ENCODE results near the gene CENPB.

CENPB gene

DNA sequence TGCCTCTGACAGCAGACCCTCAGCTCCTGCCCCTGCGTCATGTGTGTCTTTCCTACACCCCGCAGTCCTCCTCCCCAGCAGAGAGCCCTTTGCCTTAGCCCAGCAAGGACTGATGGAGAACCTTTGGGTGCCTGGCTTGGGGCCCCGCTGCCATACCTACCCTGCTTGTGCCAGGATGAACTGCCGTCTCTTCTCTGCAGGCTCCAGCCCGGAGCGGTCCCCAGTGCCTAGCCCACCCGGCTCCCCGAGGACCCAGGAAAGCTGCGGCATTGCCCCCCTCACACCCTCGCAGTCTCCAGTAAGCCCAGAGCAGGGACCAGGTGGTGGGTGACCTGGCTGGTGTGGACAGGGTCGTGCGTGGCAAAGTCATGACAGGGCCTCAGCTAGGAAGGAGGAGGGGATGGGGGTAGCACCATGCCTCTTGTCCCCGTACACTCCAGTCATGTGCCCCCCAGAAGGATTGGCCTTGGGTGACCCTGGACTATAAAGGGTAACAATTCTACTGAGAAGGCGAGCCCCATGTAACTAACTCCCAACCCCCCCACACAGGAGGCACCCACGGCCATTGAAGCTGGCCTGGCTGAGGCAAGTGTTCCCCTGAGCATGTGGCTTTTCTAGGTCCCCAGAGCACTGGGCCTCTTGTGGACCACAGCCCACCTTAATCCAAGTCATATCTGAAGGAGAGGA is 45.8 kb downstream of the CENPB start:
- Histone ChIP-seq H3K4me1 (ENCODE audit: control insufficient read depth, low read length) (no peaks in the 10 kb centered on the region), H3K4me2 (ENCODE audit: low read length) (no peak overlapping the region), H3K27me3 (ENCODE audit: control insufficient read depth, low read length) (peaks cover 16% of the 10 kb centered on the region; the same call in 1 of the 2 replicates), H4K20me1 (ENCODE audit: control insufficient read depth, insufficient read depth, low read depth, low read length) (no peaks in the 10 kb centered on the region), H3K4me3 (ENCODE audit: low read length) (no peak overlapping the region), H3K79me2 (ENCODE audit: control insufficient read depth, low read length) (no peaks in the 10 kb centered on the region), H3F3A (ENCODE audit: control insufficient read depth, insufficient read depth) (no peaks in the 10 kb centered on the region; the same call in 1 of the 2 replicates), H3K9me3 (ENCODE audit: control insufficient read depth, insufficient read depth, low read length) (no peaks in the 10 kb centered on the region), H3K9me2 (replicated peaks; ENCODE audit: control insufficient read depth, low read length) (no peaks in the 10 kb centered on the region), H3K36me3 (ENCODE audit: control insufficient read depth, low read length) (no peaks in the 10 kb centered on the region), H3K27ac (ENCODE audit: low read depth, low read length) (no peak overlapping the region)
- TF ChIP-seq CTCF (IDR thresholded peaks at IDR 0.05; ENCODE audit: low read depth, low read length, poor library complexity, severe bottlenecking) (no peak), EZH2phosphoT487 (IDR thresholded peaks at IDR 0.05; ENCODE audit: borderline replicate concordance, low read length) (no peak)

GRCh38 chr20:3739926-3740451 is 46.6 kb downstream of the CENPB start:
- Histone ChIP-seq H3K4me1 (ENCODE audit: control insufficient read depth, low read length) (no peaks in the 10 kb centered on the region), H3K4me2 (ENCODE audit: low read length) (no peak overlapping the region), H3K9me2 (replicated peaks; ENCODE audit: control insufficient read depth, low read length) (no peaks in the 10 kb centered on the region), H3K79me2 (ENCODE audit: control insufficient read depth, low read length) (no peaks in the 10 kb centered on the region), H3K36me3 (ENCODE audit: control insufficient read depth, low read length) (no peaks in the 10 kb centered on the region), H3K27ac (ENCODE audit: low read depth, low read length) (no peak overlapping the region), H3K27me3 (ENCODE audit: control insufficient read depth, low read length) (peaks cover 16% of the 10 kb centered on the region; the same call in 1 of the 2 replicates), H3K4me3 (ENCODE audit: low read length) (no peak overlapping the region), H4K20me1 (ENCODE audit: control insufficient read depth, insufficient read depth, low read depth, low read length) (no peaks in the 10 kb centered on the region), H3F3A (ENCODE audit: control insufficient read depth, insufficient read depth) (no peaks in the 10 kb centered on the region; the same call in 1 of the 2 replicates), H3K9me3 (ENCODE audit: control insufficient read depth, insufficient read depth, low read length) (no peaks in the 10 kb centered on the region)
- TF ChIP-seq CTCF (IDR thresholded peaks at IDR 0.05; ENCODE audit: low read depth, low read length, poor library complexity, severe bottlenecking) (no peak), EZH2phosphoT487 (IDR thresholded peaks at IDR 0.05; ENCODE audit: borderline replicate concordance, low read length) (no peak)

DNA sequence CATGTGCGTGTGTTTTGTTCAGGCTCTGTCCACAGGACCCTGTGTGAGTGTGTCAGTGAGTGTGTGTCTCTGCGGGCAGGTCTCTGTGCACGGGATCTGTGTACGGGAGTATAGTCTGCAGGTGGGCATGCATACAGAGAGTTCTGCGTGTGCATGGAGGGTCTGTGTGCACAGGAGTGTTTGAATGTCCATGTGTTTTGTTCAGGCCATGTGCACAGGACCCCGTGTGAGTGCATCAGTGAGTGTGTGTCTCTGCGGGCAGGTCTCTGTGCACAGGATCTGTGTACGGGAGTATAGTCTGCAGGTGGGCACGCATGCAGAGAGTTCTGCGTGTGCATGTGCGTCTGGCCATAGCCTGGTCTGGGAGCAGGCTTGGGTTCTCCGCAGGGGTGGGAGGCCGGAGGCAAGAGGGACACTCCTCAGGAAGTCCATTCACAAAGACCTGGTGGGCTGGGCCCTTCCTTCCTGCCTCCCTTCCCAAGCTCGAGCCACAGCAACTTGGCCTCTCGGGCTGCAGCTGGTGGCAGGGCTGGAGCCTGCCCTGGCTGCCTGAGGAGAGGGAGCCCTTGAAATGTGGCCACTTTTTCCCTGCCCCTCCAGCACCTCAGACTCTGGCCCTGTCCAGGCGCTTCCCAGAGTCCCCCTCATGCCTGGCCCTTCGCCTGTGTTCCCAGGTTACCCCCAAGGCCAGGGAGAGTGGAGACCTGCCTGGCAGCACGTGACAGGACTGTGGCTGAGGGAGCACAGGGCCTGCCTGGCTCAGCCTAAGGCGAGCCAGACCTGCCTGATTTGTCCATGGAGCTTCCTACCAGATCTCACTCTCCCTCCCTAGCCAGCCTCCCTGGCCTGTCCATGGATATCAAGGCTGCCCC is 47.2 kb downstream of the CENPB start:
- peaks cover 13% of the 10 kb centered on the region; the same call in 1 of the 2 replicates for H3K27me3 ChIP-seq (ENCODE audit: control insufficient read depth, low read length)
- no peak overlapping the region for H3K4me3 ChIP-seq (ENCODE audit: low read length)
- no peak overlapping the region for H3K27ac ChIP-seq (ENCODE audit: low read depth, low read length)
- no peaks in the 10 kb centered on the region for H4K20me1 ChIP-seq (ENCODE audit: control insufficient read depth, insufficient read depth, low read depth, low read length)
- no peak for TF ChIP-seq EZH2phosphoT487 (IDR thresholded peaks at IDR 0.05; ENCODE audit: borderline replicate concordance, low read length)
- no peaks in the 10 kb centered on the region for H3K79me2 ChIP-seq (ENCODE audit: control insufficient read depth, low read length)
- no peak overlapping the region for H3K4me2 ChIP-seq (ENCODE audit: low read length)
- no peaks in the 10 kb centered on the region for H3K9me2 ChIP-seq (replicated peaks; ENCODE audit: control insufficient read depth, low read length)
- H3K4me1 ChIP-seq (ENCODE audit: control insufficient read depth, low read length), result no peaks in the 10 kb centered on the region
- no peaks in the 10 kb centered on the region; the same call in 1 of the 2 replicates for H3F3A ChIP-seq (ENCODE audit: control insufficient read depth, insufficient read depth)
- H3K9me3 ChIP-seq (ENCODE audit: control insufficient read depth, insufficient read depth, low read length), result no peaks in the 10 kb centered on the region
- H3K36me3 ChIP-seq (ENCODE audit: control insufficient read depth, low read length), result no peaks in the 10 kb centered on the region

Data from DOHH2 (cell line).